ENCODE results near the gene CRKL.

DNA sequence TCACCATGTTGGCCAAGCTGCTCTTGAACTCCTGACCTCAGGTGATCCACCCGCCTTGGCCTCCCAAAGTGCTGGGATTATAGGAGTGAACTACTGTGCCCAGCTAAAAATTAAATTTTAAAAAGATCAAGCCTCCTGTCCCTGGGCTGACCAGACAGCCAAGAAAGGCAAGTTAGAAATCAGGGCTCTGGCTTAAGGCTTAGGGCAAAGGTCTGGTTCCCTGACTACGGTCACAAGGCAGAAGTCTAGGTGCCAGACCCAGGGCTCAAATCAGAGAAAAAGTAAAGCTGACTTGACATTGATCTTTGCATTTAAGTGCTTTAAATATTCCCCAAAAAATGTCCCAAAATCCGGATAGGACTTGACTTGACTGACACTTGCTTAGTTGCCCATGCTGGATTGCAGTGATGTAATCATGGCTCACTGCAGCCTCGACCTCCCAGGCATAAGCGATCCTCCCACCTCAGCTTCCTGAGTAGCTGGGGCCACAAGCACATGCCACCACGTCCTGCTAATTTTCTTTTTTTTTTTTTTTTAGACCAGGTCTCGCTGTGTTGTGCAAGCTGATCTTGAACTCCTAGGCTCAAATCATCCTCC is 17.3 kb upstream of the CRKL start:
- TF ChIP-seq, protein P1, sequence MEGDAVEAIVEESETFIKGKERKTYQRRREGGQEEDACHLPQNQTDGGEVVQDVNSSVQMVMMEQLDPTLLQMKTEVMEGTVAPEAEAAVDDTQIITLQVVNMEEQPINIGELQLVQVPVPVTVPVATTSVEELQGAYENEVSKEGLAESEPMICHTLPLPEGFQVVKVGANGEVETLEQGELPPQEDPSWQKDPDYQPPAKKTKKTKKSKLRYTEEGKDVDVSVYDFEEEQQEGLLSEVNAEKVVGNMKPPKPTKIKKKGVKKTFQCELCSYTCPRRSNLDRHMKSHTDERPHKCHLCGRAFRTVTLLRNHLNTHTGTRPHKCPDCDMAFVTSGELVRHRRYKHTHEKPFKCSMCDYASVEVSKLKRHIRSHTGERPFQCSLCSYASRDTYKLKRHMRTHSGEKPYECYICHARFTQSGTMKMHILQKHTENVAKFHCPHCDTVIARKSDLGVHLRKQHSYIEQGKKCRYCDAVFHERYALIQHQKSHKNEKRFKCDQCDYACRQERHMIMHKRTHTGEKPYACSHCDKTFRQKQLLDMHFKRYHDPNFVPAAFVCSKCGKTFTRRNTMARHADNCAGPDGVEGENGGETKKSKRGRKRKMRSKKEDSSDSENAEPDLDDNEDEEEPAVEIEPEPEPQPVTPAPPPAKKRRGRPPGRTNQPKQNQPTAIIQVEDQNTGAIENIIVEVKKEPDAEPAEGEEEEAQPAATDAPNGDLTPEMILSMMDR (IDR thresholded peaks at IDR 0.05; ENCODE audit: borderline replicate concordance, extremely low read depth, low read length, poor library complexity, severe bottlenecking) = no peak
- no peak for TF ChIP-seq EZH2 (IDR thresholded peaks at IDR 0.05; ENCODE audit: borderline replicate concordance, low read depth, low read length, severe bottlenecking)

Measured in DND-41 (cell line).